Measurements from ENCODE around the gene SFXN3.
A peak's percentile ranks its signal among the peaks of the same experiment; 100 is the strongest.

SFXN3 gene

GRCh38 chr10:101016814-101017213 is 14.2 kb upstream of the SFXN3 start:
- no peak overlapping the region for H3K4me3 ChIP-seq (ENCODE audit: low read depth, low read length)
- in situ Hi-C loops (cut with HindIII; ENCODE audit: low sequenced_read_pairs), result no loop called here
- TF ChIP-seq CTCF (IDR thresholded peaks at IDR 0.05; ENCODE audit: low read depth, low read length, missing control alignments), result no peak
- DNase-seq (ENCODE audit: low read depth), result no peak

GRCh38 chr10:101018118-101018599 is 12.9 kb upstream of the SFXN3 start:
- H3K4me3 ChIP-seq (ENCODE audit: low read depth, low read length), result no peak overlapping the region
- no peak for TF ChIP-seq CTCF (IDR thresholded peaks at IDR 0.05; ENCODE audit: low read depth, low read length, missing control alignments)
- no peak for DNase-seq (ENCODE audit: low read depth)
- in situ Hi-C loops (cut with HindIII; ENCODE audit: low sequenced_read_pairs), result no loop called here

GRCh38 chr10:101018600-101019439 is 12.2 kb upstream of the SFXN3 start:
- TF ChIP-seq CTCF (IDR thresholded peaks at IDR 0.05; ENCODE audit: low read depth, low read length, missing control alignments), result peak; percentile 76
- DNase-seq (ENCODE audit: low read depth), result no peak
- H3K4me3 ChIP-seq (ENCODE audit: low read depth, low read length), result no peak overlapping the region
- in situ Hi-C loops (cut with HindIII; ENCODE audit: low sequenced_read_pairs), result no loop called here

- in situ Hi-C loops (cut with HindIII; ENCODE audit: low sequenced_read_pairs), result no loop called here
These were observed 11.7 kb upstream of the SFXN3 start for GRCh38 chr10:101019440-101019703.

GRCh38 chr10:101020427-101021075 is 10.5 kb upstream of the SFXN3 start:
- no peak overlapping the region for H3K4me3 ChIP-seq (ENCODE audit: low read depth, low read length)
- in situ Hi-C loops (cut with HindIII; ENCODE audit: low sequenced_read_pairs), result no loop called here
- no peak for DNase-seq (ENCODE audit: low read depth)
- TF ChIP-seq CTCF (IDR thresholded peaks at IDR 0.05; ENCODE audit: low read depth, low read length, missing control alignments), result no peak

More at GRCh38 chr10:101019440-101019703, 11.7 kb upstream of the SFXN3 start:
- no peak overlapping the region for H3K4me3 ChIP-seq (ENCODE audit: low read depth, low read length)
- no peak for TF ChIP-seq CTCF (IDR thresholded peaks at IDR 0.05; ENCODE audit: low read depth, low read length, missing control alignments)
- DNase-seq (ENCODE audit: low read depth), result no peak

GRCh38 chr10:101021239-101021638 is 9.8 kb upstream of the SFXN3 start:
- H3K4me3 ChIP-seq (ENCODE audit: low read depth, low read length), result no peak overlapping the region
- no peak for TF ChIP-seq CTCF (IDR thresholded peaks at IDR 0.05; ENCODE audit: low read depth, low read length, missing control alignments)
- no peak for DNase-seq (ENCODE audit: low read depth)
- in situ Hi-C loops (cut with HindIII; ENCODE audit: low sequenced_read_pairs), result no loop called here

Data from astrocyte of the cerebellum (primary cell).